HG03097 (cell line): ENCODE data around the gene ADGRE1.

Experiments used
- ATAC-seq: cut with Tn5 transposase; IDR thresholded peaks from one replicate; pipeline ENCODE4 v1.9.1; 2021; ENCODE audit not compliant: unreplicated experiment, low FRiP score

ADGRE1 gene

DNA sequence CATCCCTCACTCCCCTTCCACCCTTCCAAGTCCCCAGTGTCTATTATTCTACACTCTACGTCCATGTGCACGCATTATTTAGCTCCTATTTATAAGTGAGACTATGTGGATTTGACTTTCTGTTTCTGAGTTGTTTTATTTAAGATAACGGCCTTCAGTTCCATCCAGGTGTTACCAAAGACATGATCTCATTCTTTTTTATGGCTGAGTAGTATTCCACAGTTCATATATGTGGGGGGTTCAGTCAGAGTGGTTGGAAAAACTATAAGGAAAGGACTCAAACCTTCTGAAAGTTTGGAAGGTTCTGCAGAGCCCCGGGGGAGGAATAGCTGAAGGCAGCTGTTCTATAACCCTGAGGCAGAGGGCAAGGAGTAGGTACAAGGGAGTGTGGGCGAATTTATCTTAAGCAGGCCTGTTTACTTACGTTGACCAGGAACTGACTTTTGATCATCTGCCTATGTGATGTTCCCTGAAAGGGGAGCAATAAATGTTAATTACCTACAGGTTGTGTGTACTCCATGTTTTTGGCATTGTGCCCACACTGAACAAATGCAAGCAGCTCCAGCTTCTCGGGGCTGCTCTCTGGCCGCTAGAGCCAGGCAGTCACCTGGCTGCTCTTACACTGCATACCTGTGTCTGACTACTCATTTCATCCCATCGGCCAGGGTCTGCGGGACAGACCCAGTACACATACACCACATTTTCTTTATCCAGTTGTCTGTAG lies 13.5 kb upstream of the ADGRE1 start:
- no peak for ATAC-seq

DNA sequence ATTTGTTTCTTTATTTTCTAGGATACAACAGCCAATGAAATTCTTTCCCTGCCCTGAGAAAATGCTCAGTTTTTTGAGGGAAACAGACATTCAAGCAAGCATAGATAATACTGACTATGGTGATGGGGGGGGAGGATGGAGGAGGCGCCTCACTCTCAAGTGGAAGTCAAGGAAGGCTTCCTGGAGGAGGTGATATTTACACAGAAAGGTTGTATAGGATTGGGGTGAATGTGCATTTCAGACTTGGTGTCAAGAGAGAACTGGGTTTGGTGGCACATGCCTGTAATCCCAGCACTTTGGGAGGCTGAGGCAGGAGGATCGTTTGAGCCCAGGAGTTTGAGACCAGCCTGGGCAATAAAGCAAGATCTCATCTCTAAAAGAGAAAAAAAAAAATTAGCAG lies 12.2 kb upstream of the ADGRE1 start:
- ATAC-seq: no peak

DNA sequence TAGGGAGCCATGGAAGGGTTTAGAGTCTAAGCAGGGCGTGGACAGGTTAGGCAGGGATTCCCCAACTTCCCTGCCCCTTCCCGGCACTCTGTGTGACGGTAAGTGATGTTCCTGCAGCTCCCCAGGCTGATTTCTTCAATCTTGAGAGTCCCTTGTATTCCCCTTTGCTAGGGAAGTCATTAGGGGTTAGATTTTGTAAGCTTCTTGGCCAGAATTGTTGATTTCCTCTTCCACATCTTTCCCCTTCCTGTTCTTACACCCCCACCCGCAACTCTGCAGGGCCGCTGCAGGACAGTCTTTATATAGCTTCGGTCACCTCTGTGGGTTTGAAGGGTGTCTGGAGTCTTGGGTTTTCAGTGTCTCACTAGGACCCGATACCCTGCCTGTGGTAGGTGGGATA lies 10.6 kb upstream of the ADGRE1 start:
- no peak for ATAC-seq

DNA sequence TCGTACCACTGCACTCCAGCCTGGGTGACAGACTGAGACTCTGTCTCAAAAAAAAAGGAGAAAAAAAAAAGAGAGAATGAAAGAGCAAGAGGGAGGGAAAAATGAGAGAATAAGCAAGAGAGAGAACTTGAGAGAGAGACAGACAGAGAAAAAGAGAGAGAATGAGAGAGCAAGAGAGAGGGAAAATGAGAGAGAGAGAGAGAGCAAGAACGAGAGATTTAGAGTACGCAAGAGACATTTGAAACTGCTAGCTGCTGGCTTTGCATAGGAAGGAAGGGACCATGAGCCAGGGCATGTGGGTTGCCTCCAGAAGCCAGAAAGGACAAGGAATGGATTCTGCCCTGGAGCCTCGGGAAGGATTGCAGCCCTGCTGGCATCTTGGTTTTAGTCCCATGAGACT lies 9.6 kb upstream of the ADGRE1 start:
- ATAC-seq: no peak

DNA sequence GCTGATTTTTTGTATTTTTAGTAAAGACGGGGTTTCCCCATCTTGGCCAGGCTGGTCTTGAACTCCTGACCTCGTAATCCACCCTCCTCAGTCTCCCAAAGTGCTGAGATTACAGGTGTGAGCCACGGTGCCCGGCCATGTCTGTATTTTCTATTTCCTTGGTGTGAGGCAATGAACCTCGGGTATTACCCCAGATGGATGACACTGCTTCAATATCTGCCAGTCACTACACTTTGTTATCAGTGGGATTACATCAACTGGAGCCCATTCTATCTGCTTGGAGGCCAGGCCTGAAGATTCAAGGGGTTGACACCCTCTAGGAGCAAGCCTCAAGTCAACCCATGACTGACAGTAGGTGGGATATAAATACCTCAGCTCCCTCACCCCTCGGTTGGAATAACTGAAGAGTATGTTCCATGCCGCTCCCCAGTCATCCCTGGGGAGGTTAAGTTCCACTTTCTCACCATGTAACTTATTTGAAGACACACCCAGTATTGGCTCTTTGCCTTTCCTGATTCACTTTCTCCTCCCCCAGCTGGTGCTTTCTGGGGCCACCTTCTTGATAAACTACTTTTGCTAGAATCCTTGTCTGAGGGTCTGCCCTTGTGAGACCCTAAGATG lies 992 bp upstream of the ADGRE1 start:
- ATAC-seq: no peak

DNA sequence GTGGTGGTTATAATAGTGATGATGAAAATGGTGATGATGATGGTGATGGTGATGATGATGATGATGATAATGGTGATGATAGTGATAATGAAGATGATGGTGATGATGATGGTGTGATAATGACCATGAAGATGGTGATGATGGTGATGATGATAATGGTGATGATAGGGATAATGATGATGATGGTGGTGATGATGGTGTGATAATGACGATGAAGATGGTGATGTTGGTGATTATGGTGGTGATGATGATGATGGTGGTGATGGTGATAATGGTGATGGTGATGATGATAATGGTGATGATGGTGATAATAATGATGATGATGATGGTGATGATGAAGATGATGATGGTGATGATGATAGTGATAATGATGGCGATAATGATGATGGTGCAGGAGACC lies 1.6 kb downstream of the ADGRE1 start:
- ATAC-seq: no peak

DNA sequence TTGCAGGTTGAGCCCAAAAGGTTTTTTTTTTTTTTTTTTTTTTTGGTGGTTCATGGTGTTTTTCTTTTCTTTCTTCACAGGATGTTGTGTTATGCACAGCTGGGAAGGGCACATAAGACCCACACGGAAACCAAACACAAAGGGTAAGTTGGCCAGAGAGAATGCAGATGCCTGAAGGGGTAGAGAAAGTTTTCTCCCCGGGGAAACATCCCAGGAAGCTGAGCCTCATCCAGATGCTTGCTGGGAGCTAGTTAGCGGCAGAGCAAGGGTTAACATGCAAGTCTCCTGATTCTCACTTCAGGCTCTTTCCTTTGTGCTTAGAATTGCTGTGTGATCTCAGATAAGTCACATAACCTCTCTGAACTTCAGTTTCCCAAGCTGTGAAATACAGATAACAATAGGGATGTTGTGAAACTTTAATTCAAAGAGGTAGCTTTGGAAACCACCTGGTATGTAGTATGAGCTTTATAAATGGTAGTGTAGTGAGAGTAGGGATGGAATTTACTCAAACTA lies 3.1 kb downstream of the ADGRE1 start:
- ATAC-seq: no peak

DNA sequence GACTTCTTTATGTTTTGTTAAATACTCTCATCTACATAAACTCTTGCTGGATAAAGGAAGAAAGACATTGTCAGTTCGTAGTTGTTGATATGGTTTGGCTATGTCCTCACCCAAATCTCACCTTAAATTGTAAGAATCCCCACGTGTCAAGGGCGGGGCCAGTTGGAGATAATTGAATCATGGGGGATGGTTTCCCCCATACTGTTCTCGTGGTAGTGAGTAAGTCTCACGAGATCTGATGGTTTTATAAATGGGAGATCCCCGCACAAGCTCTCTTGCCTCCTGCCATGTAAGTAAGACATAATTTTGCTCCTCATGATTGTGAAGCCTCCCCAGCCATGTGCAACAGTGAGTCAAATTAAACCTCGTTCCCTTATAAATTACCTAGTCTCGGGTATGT lies 3.6 kb downstream of the ADGRE1 start:
- ATAC-seq: no peak

DNA sequence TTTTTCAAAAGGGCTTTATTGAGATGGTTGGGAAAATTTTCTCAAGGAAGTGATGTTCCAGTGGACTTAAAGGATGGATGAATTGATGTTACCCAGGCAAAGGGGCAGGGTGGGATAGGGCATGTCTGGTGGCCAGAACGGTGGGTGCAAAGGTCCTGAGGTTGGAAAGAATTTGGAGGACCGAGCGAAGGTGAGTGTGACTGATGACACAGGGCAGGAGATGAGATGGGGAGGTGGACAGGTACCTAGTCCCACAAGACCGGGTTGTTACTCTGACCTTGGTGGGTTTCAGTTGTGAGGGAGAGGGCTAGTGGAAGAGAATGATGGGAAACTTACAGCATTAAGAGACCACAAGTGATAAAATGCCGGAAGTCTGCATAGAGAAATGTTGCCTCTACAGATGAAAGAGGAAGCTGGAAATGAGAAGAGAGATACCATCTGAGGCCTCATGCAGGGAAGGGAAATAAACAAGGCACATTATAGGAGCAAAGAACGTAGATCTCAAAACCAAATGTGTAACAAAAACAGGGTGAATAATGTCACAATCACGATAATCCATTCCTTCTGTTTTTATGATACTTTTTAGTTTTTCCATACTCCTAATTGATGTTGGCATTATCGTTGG lies 4.5 kb downstream of the ADGRE1 start:
- ATAC-seq: no peak

DNA sequence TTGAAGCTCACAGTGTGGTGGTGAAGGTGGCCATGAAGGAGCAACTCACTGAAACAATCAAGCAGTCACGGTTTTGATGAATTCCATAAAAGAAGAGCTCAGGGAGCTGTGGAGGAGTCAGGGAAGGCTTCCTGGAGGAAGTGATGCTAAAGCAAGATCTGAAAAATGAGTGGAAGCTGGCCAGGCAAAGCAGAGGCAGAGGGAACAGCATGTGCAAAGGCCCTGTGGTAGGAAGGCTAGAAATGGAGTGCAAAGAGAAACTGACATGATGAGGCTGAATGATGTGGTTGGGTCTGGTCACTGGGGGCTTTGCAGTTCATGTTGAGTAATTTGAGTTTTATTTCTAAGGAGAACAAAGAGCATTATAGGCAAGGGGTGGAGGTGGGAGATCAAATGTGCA lies 6.9 kb downstream of the ADGRE1 start:
- no peak for ATAC-seq

DNA sequence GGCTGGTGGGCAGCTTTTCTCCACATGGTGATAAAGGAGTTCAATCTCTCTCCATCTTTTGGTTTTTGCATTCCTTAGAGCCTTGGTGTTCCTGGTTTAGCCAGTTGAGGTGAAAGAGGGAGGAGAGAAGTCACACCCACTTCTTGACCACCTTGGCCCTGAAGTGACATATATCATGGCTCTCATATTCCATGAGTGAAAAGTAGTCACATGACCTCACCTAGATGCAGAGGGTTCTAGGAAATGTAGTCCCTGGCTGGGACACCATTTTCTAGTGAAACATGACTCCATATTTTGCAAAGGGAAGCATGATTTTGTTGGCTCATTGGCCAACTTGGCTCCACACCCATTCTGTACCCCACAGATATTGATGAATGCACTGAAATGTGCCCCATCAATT lies 16.1 kb downstream of the ADGRE1 start:
- no peak for ATAC-seq

DNA sequence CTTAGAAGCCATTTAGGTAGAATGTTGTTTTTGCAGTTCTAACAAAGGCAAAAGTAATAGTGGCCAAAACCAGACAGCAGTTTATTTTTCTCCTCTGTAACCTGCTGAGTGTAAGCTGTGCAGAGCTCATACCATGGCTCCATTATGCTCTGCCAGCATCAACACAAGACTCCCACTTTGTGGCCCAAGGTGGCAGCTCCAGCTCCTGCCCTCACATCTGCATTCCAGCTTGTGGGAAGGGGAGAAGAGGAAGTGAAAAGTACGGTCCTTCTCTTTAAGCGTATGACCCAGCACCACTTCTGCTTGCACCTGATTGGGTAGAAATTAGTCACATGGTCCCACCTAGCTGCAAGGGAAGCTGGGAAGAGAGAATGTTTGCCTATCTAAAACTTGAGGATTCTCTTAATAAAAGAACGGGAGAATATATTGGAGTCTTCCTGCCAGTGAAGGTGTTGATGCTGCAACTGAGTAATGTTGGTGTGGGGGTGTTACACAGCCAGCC lies 19.2 kb downstream of the ADGRE1 start:
- no peak for ATAC-seq

DNA sequence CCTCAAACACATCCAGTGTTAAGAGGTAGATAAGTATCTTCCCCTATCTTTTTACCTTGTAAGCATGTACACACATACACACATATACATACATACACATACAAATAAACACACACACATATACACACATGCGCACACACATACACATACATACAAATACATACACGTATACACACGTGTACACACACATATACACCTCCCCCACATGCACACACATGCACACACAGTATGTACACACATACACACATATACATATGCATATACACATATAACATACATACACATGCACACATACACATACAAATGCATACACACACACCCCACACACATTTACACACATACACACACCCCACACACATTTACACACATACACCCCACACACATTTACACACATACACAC lies 24.1 kb downstream of the ADGRE1 start:
- ATAC-seq: no peak

DNA sequence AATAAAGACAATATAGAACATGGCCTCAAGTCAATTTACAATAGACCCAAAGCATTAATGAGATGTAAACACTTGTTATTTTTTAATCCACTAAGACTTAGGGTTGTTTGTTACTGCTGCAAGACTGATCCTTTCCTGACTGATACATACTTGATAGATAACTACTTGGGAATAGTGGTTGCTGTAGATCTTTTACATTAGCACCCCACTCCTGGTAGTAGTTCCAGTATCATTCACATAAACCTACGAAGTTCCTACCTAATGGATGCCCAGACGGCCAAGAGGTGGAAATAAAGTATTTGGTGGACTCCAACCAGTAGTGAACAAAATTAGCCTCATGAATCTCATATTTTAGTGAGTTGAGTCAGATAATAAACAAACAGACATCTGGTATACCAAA lies 26.9 kb downstream of the ADGRE1 start:
- ATAC-seq: no peak

DNA sequence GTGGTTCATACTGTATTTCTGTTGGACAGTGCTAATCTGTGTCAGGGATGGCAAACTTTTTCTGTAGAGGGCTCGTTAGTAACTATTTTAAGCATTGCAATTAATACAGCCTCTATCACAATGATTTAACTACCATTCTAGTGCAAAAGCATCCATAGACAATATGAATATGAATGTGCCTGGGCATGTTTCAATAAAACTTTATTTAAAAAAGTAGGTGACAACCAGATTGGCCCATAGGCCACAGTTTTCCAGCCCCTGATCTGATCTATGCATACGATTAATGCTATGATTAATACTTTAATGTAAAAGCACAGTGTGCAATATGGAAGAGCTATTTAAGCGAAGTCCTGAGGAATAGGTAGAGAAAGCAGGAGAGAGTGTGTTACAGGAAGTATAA lies 29.6 kb downstream of the ADGRE1 start:
- no peak for ATAC-seq

DNA sequence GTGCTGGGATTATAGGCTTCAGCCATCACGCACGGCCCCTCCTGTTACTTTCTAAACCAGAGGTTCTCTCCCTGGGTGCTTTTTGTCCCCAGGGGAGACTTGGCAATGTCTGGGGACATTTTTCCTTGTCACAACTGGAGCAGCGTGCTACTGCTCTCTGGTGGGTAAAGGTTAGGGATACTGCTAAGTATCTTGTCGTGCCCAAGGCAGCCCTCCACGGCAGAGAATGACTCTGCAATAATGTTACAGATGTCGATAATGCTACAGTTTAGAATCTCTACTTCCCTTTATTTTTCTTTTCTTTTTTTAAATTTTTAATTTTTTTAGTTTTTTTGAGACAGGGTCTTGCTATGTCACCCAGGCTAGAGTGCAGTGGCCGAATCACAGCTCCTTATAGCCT lies 38.0 kb downstream of the ADGRE1 start:
- ATAC-seq: no peak

DNA sequence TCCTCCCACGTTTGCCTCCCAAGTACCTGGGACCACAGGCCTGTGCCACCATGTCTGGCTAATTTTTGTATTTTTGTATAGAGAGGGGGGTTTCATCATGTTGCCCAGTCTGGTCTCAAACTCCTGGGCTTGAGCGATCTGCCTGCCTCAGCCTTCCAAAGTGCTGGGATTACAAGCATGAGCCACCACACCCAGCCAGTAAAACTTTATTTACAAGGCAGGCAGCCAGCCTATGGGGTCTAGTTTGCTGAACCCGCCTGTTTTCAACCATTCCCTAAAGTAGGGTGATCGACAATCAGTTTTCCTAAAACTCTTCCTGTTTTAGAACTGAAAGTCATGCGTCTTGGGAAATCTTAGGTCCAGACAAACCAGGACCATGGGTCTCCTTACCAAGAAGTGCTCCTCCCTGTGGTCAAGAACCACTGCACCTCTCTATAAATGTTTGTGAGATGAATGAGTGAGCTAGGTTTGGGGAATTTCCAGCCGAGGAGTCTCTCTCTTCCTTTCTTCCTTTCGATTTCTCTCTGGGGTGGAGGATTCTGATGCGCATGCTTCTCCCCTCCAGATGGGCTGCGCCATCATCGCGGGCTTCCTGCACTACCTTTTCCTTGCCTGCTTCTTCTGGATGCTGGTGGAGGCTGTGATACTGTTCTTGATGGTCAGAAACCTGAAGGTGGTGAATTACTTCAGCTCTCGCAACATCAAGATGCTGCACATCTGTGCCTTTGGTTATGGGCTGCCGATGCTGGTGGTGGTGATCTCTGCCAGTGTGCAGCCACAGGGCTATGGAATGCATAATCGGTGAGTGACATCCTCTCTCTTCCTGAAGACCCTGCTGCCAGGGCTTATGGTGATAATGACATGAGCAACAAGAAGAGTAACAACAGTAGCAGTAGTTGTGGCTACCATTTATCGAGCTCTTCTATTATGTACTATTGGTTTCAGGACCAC lies 38.7 kb downstream of the ADGRE1 start:
- no peak for ATAC-seq

DNA sequence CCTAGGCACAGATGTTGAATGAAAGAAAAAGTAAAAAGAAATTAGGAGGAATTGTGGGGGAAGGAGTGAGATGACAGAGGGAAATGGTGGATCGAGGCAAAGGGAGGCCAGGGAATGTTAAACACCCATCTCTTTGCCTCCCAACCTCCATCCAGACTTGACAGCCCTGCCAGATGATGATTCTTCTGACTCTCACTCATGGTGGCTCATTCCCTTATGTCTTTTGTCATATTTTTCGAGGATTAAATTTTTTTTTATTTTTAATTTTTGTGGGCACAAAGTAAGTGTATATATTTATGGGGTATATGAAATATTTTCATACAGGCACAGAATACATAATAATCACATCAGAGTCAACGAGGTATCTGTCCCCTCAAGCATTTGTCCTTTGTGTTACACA lies 42.8 kb downstream of the ADGRE1 start:
- no peak for ATAC-seq

DNA sequence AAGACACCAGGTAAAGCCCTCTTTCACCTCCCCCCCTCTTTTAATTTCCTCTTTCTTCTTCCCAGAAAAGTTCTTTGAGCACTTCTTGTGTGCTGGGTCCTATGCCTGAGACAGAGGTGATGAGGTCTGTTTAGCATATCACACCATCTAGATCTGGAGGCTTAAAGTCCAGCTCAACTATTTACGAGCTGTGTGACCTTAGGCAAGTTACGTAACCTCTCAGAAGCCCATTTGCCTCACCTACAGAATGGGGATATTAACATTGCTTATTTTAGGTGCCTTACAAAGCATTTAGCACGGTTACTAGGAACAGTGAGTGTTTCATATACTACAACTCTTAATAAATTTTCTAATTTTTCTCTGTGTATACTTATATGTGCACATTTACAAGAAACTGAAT lies 47.7 kb downstream of the ADGRE1 start:
- ATAC-seq: no peak

DNA sequence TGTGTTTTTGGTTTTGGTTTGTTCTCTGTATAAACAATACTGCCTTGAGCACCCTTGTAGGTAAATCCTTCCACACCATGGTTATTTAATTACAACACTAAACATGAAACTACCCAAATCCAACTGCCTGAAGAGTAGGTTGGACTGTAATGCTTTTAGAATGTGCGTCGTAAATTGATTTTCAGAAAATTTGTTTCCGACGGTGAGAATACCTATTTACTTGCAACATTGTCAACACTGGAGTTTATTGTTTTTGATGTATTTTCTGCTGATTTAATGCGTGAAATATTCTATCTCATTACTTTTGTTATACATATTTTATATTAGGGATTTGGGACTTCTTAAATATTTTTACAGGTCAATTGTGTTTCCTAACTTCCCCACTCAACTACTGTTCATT lies 48.2 kb downstream of the ADGRE1 start:
- no peak for ATAC-seq

DNA sequence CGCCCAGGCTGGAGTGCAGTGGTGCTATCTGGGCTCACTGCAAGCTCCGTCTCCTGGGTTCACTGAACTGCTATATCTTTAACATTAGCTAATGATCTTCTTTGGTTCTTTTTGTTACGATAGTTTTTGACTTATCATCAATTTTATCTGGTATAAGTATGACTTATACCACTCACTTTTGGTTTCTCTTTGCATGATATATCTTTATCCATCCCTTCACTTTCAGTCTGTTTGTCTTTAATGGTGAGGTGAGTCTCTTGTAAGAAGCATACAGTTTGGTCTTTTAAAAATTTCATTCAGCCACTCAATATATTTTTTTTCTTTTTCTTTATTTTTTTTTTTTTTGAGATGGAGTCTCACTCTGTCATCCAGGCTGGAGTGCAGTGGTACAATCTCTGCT lies 58.4 kb downstream of the ADGRE1 start:
- no peak for ATAC-seq
